Hindlimb muscle (tissue), 1 donor: Measurements from ENCODE around the gene DDX49. TPM values are rescaled to one million over a fixed set of nuclear protein-coding genes. Genes with fewer than 3 reads are reported as not detected.
"Not testable (repeated sequence)": the region's sequence is repeated elsewhere in the genome, so short reads cannot be mapped to it uniquely, and the experiment has no call there.

Experiments
- DNase-seq: peaks from one replicate; pipeline ENCODE4 v3.0.0-alpha.2; 2013
- polyA plus RNA-seq: library from polyadenylated mRNA; unstranded; fragments of 120-200 nt; gene quantifications from one replicate; pipeline ENCODE4 v1.2.1, GENCODE V29; 2013; ENCODE audit not compliant: insufficient read length

Gene DDX49
- polyA plus RNA-seq, 1 donor = 40.2 TPM

GRCh38 chr19:18895824-18896341, 23.6 kb upstream of the DDX49 start, which contains the start of gene CERS1:
Gene CERS1 (minus strand): TSS chr19:18896158. CDS start chr19:18896072, 86 bp downstream.
- peak; percentile 38 for DNase-seq

- no peak for DNase-seq
These were observed 23.1 kb upstream of the DDX49 start for GRCh38 chr19:18896421-18896841.

GRCh38 chr19:18897094-18898029, 22.2 kb upstream of the DDX49 start:
- DNase-seq = no peak

- DNase-seq = no peak
These were observed 21.4 kb upstream of the DDX49 start for GRCh38 chr19:18898081-18898606.

- no peak for DNase-seq
These were observed 20.7 kb upstream of the DDX49 start for GRCh38 chr19:18898607-18899408.

- no peak for DNase-seq
These were observed 19.6 kb upstream of the DDX49 start for GRCh38 chr19:18899624-18900560.

- no peak for DNase-seq
These were observed 18.6 kb upstream of the DDX49 start for GRCh38 chr19:18900700-18901481.

- no peak for DNase-seq
These were observed 18.0 kb upstream of the DDX49 start for GRCh38 chr19:18901491-18901890.

GRCh38 chr19:18902519-18902918, 17.0 kb upstream of the DDX49 start:
- DNase-seq = not testable (repeated sequence)

GRCh38 chr19:18903156-18904037, 16.1 kb upstream of the DDX49 start:
- DNase-seq = no peak

GRCh38 chr19:18904334-18905057, 15.0 kb upstream of the DDX49 start:
- DNase-seq = no peak

GRCh38 chr19:18905058-18905456, 14.5 kb upstream of the DDX49 start:
- no peak for DNase-seq

GRCh38 chr19:18905513-18906236, 13.8 kb upstream of the DDX49 start:
- no peak for DNase-seq

- no peak for DNase-seq
These were observed 12.7 kb upstream of the DDX49 start for GRCh38 chr19:18906605-18907519.

- DNase-seq = no peak
These were observed 10.4 kb upstream of the DDX49 start for GRCh38 chr19:18908917-18909619.

GRCh38 chr19:18910010-18910409, 9.5 kb upstream of the DDX49 start:
- no peak for DNase-seq
